Spleen (tissue), 7 donors: ENCODE measurements around the gene GID8.
"Not testable (repeated sequence)": the region's sequence is repeated elsewhere in the genome, so short reads cannot be mapped to it uniquely, and the experiment has no call there.

Source experiments
- CTCF ChIP-seq, 11 experiments: fragments of 200-600 bp in 7 of 11; fragments of 450-650 bp in 4 of 11; sonication (generic) in 4 of 11; IDR thresholded peaks in 8 of 11; conservative IDR thresholded peaks in 3 of 11; 1 replicate in 7 of 11; 2 replicates in 4 of 11; pipeline versions ENCODE4 v1.4.0 to v1.8.0; 2016 to 2021; ENCODE audit warnings: antibody characterized with exemption in 11 of 11, inconsistent platforms in 4 of 11, mild to moderate bottlenecking in 1 of 11
- POLR2A ChIP-seq, 3 donors: fragments of 450-650 bp; IDR thresholded peaks; one replicate each; pipeline ENCODE4 v1.5.1; 2017; ENCODE audit warnings: antibody characterized with exemption in 3 of 3, mild to moderate bottlenecking in 1 of 3
- POLR2AphosphoS5 ChIP-seq, 3 donors: sonication (generic); formaldehyde crosslinking; IDR thresholded peaks; one replicate each; pipeline ENCODE4 v1.5.1; 2017; ENCODE audit warnings: antibody characterized with exemption in 3 of 3
- donor health status: DM: no; HTN: no; CAD: no; lungs with moderate emphysema.
- donor health status: DM: no; HTN: no; CAD: no.
- donor health status: DM: no; HTN: no; CAD: no.

- not testable (repeated sequence) for TF ChIP-seq CTCF (IDR thresholded peaks at IDR 0.05 in 8 of 11, conservative IDR thresholded peaks at IDR 0.05 in 3 of 11); POLR2A (IDR thresholded peaks at IDR 0.05)
- TF ChIP-seq POLR2AphosphoS5 (IDR thresholded peaks at IDR 0.05) = peak in 1 of 3 donors; percentile 6
Measured at GRCh38 chr20:62923059-62923668, 14.8 kb upstream of the GID8 start.
